HG03378 (cell line): ENCODE results near the gene MYL7.
"Not testable (repeated sequence)": the region's sequence is repeated elsewhere in the genome, so short reads cannot be mapped to it uniquely, and the experiment has no call there.

Experiments used
- ATAC-seq: cut with Tn5 transposase; IDR thresholded peaks from one replicate; pipeline ENCODE4 v1.9.1; 2021; ENCODE audit warnings: mild to moderate bottlenecking, moderate library complexity; ENCODE audit not compliant: unreplicated experiment

Gene MYL7

DNA sequence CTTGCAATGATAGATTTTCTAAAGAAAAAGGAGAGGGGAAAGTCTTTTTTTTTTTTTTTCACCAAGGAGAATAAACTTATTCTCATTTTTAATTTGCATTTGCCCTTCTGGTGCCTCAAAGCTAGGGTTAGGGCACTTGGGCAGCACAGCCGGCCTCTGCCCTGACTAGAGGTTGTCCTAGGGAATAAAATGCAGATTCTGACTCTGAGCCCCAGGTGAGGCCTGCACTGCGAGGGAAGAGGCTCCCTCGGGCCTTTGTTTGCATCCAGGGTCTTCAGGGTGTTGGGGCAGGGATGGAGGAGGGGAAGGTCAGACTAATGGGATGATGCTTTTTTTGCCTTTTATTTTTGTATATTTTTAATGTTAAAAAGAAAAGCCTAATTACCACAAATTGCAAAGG is 7.8 kb downstream of the MYL7 start:
- no peak for ATAC-seq

DNA sequence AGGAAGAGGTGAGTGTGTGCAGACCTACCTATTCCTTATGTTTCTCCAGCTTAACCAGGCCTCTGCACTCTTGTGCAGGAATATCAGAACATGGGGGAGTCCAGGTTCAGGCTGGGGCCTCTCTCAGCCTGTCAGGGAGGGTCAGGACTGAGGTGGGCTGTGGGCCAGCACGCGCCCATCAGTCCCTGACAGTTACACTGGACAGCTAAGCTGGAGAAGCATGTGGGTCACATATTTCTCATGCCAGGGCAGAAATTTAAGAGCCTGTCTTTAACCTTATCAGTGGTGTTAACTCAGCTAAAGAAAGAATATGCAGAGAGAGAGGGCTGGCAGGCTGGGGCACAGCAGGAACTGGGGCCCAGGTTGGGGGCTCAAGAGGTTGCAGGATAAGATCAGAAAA is 9.1 kb downstream of the MYL7 start:
- no peak for ATAC-seq

DNA sequence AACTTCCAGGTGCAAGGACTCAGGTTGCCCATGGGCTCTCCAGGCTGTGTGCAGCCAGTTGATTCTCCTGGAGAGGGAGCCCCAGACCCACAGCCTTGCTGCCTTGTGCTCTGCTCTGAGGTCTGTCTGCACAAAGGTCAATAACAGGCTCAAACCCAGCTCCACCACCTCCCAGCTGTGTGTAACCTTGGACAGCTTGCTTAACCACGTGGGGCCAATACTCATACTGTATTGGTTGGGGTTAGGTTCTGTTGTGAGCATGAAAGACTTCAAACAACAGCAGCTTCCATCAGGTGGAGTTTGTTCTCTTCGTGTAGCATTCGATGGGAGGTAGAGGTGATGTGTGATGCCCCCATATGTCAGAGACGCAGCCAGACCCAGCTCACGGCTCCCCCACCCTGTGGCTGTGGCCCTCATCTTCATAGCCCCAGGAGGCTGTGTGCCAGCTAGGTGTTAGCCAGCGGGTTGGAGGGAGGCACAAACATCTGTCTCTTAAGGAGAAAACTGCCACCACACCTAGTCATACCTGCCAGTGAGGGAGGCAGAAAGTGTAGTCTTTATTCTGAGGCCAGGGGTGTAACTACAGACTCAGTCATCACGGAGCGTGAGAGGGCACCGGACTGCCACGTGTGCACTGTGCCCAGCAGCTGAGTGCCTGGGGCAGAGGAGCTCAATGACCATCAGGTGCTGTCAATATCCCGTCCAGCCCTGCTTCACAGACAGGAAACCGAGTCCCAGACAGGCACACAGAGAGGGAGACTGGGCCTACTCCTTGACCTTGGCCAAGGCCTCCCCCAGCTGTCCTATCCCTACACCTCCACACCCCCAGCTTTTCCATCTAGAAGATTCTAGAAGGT is 9.7 kb downstream of the MYL7 start:
- ATAC-seq: no peak

DNA sequence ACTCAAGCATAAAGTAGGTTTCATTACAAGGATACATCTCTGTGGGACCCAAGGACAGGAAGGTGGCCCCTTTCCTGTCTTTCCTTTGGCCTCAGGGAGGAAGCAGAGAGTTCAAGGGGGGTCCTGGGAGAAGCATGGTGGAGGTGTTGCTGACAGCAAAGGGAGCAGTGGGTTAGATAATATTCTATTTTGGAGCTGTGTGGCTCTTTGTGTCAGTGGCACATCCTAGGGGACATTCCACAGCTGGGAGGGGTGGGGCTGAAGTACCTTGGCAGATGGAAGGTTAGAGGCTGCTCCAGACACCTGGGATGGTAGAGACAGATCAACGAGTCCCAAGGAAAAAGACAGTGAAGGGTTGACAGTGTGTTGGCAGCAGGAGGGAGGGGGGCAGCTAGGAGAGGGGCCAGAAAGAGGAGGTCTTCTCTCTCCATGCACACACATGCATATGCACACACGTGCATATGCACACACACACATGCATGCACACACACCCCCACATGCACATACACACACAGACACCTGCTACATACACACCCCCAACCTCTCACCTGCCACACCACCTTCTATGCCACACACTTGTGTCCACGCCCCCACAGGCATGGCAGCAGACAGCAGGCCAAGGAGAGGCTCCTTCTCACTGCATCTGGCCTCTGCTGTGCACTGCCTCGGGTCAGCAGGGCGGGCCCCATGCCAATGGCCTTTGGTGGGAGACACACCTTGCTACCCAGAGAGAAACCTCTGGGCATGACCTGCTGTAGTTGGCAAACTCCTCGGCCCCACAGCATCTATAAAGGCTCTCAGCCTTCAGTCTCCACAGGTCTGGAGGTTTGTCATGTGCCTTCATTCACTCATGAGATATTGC is 12.2 kb downstream of the MYL7 start:
- no peak for ATAC-seq

DNA sequence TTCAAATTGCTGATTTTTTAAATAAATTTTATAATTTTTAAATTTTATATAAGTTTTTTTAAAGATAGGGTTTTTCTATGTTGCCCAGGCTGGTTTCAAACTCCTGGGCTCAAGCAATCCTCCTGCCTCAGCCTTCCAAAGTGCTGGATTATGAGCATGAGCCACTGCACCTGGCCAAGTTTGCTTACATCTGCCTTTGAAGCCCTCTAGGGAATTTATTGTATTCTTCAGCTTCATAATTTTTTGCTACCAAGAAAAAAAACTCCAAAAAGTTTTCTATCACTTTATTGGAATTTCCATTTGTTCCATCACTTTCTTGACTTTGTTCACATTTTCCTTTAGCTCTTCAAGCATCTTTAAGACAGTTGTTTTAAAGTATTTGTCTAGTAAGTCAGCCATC is 14.0 kb downstream of the MYL7 start:
- ATAC-seq: no peak

DNA sequence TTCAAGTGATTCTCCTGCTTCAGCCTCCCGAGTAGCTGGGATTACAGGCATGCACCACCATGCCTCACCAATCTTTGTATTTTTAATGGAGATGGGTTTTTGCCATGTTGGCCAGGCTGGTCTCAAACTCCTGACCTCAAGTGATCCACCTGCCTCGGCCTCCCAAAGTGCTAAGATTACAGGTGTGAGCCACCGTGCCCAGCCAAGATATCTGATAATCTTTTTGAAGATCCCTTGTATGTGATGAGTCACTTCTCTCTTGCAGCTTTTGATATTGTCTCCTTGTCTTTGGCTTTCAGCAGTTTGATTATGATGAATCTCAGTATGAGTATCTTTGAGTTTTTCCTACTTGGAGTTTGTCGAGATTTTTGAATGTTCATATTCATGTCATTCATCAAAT is 14.6 kb downstream of the MYL7 start:
- not testable (repeated sequence) for ATAC-seq

DNA sequence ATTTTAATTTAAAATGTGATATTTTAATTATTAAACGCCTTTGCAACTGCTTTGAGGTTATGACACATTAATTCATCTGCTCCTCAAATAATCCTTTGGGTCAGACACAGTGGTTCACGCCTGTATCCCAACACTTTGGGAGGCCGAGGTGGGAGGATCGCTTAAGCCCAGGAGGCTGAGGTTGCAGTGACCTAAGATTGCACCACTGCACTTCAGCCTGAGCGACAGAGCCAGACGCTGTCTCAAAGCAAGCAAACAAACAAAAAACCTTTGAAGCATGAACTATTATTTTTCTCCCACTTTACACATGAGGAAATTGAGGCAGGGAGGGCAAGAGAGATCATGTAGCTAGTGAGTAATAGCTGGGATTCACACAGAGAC is 16.3 kb downstream of the MYL7 start:
- ATAC-seq: no peak

DNA sequence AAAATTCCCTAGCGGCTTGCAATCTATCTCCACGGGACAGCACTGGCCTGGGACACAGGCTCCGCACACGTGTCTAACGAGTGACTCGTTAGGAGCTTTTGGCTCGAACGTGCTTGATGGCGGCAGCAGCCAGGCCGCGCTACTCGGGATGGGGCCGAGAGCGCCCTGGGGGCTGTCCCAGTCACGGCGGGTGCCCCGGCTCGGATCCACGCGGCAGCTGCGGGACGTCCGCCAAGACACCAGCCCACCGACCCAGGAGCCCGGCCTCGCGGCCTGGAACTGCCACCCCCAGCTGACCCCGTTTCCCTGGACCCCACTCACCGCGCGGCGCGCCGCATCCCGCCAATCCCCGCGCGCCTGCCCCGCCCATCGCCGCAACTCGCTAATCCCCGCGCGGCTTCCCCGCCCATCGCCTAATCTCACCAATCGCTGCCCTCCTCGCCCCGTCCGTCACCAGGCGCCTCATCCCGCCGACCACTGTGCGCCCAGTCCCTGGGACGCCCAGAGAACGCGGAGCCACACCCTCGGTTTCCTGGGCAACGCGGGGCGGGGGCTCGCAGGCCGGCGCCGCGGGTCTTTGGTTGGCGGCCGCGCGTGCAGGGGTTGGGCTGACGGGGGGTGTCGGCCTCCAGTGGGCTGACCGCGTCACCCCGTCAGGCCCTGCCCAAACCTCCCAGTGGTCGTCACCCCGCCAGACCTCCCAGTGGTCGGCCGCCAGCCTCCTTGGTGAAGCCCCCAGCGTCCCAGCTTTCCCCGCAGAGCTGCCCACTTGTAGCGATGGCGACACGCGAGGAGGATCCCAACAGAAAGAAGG is 17.7 kb downstream of the MYL7 start, which contains the start of gene POLD2:
POLD2 (minus strand) TSS at position 359 of the 814 bp plus-strand sequence. CDS start 1,495 bp downstream, outside the sequence.
- ATAC-seq: peak; percentile 86

DNA sequence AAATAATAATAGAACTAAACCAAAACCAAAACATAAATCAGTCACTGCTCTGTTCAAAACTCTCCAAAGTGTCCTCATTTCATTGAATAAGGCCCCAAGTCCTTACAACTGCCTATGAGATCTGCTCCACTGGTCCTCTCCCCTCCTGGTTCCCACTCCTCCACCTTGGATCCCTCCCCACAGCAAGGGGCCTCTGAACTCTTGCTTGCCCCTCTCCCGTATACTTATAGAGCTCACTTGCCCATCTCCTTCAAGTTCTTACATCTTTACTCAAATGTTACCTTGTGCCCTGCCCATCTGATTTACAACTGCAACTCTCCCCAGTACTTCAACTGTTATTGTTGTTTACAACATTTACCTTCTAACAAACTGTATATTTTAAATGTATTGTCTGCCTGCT is 18.6 kb downstream of the MYL7 start:
- no peak for ATAC-seq

DNA sequence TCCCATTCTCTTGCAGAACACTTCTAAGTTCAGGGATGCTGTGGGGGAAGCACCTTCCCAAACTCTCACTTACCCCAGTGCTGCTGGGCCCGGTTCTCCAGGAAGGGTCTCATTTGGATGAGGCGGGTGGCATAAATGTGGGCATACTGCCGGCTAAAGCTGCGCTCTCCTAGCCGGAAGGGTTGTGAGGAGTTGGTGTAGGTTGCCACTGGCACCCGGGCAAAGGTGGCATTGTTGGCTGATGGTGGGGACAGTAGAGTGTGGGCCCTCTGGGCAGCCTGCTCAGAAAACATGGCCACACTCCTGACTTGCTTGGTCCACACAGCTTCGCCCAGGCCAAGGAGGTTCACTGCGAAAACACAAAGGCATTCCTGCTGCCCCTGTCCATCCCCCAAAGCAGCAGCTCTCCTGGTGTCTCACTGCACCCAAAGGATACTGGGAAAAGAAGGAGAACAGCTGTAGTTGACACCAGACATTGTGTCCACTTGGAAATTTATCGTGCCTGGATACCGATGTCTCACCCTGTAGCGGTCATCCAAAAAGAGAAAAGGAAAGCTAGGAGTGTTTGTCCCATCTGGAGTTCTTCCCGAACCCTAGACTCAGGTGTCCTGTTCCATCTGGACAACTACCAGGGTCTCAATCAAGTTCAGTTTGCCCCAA is 19.2 kb downstream of the MYL7 start:
- no peak for ATAC-seq

DNA sequence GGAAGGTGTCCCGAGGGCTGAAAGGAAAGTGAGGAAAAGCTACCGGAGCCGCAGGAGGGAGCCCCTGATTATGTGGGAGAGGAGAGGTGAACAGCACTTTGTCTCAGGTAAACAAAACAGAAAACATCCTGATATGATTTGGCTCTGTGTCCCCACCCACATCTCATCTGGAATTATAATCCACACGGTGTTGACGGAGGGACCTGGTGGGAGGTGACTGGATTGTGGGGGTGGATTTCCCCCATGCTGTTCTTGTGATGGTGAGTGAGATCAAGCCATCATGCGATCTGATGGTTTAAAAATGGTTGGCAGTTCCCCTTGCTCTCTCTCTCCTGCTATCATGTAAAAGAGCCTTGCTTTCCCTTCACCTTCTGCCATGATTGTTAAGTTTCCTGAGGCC is 20.7 kb downstream of the MYL7 start:
- no peak for ATAC-seq

DNA sequence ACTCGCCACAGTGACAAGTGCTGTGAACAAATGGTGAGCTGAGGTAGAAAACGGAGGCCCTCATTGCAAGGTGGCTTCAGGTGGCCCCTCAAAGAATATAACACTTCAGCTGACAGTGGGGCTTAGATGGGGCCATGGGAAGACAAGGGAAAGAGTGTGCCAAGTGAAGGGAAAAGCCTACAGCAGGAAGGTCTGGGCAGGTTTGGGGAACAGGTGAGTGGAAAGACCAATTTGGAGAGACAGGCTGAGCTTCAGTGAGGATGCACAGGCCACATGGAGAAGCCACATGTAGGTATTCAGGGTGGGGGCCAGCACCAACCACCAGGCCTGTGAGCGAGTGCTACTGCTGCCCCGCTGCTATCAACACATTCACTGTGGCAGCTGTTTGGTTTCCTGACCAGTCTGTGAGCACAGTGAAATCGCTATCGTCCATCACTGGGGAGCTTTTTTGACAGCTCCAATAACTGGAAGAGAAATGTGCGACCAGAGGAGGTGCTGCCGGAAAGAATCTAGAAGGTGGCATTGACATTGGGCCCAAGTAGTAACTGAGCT is 21.2 kb downstream of the MYL7 start:
- no peak for ATAC-seq

DNA sequence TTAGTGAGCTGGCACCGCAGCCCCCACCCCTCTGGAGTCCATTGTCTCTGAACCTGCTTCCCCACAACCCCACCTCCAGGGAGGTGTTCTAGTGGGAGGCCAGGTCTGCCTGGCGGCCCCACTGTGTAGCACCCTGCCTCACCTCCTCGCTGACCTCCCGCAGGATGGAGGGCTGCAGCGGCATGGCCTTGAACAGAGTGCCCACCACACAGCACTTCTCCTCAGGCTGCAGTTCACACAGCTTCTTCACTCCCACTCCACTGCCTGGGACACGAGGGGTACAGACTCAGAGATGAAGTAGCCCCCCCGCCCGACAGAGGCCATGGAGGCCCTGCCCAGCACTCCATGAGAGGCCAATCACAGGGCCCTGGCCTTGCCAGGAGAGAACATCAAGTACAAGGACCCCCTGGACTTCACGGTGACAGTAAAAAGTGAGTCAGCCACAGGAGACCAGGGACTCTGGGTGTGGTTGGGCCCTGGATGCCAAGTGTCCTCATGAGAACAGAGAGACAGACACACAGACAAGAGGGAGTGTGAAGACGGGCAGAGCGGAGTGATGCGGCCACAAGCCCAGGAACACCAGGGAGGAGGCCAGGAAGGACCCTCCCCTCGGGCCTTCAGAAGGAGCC is 23.2 kb downstream of the MYL7 start:
- ATAC-seq: no peak

DNA sequence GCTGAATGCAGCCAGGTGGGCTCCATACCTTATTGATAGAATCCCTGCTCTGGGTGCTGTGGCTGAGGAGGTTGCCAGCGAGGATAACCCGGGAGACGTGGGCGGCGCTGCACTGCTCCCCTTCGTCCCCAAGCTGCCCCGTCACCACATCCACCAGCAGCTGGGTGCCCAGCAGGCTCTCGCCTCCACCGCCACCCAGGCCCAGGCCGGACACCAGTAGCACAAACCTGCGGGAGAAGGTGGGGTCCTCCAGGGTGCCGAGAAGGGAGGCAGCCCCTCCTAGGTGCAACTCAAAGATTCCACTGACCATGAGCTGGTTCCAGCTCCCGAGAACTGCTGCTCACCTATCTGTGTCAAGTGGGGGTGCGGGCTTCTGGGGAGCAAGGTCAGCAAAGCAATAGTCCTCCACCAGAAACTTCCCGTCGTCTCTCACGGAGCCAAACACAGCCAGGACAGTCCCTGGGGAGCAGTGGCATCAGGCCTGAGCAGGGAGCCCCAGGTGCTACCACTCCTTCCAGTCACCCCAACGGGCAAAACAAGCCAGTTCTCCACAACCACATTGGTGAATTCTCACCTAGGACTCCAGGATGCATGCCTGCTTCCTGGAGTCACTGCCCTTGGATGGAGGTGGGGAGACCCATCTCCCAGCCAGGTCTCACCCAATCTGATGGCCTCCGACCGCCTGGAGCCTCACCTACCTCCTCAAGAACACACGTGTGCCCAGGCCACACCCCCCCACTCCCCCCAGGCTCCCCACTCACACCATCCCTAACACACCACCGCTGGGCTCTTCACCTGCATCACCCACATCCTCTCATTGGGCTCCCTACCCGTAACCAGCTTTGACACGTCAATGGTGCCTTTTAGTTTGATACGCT is 24.1 kb downstream of the MYL7 start:
- ATAC-seq: no peak

DNA sequence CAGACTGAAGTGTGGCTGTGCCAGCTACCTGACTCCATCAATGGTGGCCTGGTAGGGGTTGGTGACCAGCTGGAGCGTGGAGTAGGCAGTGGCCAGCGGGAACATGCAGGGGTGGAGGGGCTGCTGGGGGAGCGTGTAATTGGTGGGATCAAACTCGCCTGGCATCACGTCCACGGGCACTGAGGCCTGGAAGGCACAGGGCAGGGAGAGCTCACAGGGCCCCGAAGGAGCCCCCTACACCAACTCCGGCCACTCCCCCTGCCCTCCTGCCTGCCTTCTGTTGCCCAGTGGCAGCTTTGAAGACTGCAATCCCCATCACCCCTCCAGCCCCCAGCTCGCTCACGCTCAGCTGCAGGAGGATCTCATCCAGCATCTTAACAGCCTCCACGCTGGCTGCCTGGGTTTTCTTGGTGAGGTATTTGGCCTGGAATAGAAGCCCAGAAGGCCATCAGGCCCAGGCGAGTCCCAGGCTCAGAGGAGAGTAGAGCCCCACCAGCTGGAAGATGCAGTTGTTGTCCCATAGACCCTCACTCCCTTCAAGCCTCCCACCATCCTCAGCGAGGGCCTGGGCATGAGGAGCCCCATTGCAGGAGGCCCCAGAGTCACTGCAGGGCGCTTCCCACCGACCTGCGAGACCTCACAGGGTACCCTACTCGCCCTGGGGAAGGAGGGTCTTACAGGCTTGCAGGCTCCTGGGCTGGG is 24.9 kb downstream of the MYL7 start:
- ATAC-seq: no peak

DNA sequence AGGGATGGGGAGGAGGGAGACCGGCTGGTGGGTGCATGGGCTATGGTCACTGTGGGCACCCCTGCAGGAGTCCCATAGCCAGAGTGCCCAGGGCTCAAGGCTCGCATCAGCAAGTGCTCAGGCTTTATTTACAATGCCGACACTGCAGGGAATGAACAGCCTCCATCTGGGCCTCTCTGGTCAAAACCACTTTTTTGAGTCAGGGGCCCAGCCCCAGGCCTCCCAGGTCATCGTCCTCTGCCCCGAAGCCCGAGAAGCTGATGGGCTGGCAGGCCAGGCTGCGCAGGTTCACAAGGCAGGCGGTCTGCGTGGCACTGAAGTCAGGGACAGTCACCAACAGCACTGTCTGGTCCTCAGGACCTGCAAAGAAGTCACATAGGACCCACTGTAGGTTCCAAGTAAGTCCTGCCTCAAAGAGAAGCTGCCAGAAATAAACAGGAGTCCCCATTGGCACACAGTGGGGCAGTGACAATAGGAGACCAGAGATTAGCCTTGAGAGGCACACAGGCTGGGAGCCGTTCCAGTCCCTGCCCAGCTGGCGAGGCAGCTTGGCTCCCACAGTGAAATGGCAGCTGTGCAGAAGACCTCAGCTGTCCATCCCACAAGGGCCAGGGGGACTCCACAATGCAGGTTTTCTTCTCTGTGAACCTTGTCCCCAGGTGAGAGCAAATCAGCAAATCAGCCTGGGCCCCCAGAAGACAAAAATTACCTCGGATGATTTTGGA is 26.4 kb downstream of the MYL7 start:
- no peak for ATAC-seq

DNA sequence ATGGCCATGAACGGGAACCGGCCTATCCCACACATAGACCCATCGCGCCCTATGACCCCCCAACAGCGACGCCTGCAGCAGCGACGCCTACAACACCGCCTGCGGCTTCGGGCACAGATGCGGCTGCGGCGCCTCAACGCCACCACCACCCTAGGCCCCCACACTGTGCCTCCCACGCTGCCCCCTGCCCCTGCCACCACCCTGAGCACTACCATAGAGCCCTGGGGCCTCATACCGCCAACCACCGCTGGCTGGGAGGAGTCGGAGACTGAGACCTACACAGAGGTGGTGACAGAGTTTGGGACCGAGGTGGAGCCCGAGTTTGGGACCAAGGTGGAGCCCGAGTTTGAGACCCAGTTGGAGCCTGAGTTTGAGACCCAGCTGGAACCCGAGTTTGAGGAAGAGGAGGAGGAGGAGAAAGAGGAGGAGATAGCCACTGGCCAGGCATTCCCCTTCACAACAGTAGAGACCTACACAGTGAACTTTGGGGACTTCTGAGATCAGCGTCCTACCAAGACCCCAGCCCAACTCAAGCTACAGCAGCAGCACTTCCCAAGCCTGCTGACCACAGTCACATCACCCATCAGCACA is 27.3 kb downstream of the MYL7 start:
- no peak for ATAC-seq
